HL-60 (cell line): Measurements from ENCODE around the gene CORT.

ENCODE experiments used
- GABPA ChIP-seq: IDR thresholded peaks from 2 replicates; pipeline ENCODE4 v1.6.1; 2012; ENCODE audit warnings: low read depth
- POLR2AphosphoS5 ChIP-seq: IDR thresholded peaks from 2 replicates; pipeline ENCODE4 v1.6.1; 2012; ENCODE audit warnings: low read depth
- TF ChIP-seq, protein P1 (sequence below): IDR thresholded peaks from one replicate; pipeline ENCODE4 v1.5.1; 2011; ENCODE audit warnings: low read length, control low read depth, inconsistent platforms; ENCODE audit not compliant: insufficient read depth

DNA sequence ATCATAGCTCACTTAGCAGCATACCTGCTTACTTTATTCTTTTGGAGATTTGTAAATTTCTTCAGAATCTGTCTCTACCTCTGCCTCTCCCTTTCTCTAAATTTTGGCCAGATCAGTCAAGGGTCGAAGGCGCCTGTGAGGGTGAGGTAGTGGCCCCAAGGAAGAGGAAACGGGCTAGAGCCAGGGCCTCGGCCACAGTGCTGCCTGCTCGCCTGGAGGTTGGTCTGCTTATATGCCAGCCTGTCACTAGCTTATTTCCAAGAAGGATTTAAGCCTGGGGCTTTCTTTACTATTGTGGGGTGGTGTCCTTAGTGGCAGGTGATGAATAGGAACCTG lies 44.6 kb downstream of the CORT start:
- TF ChIP-seq, protein P1, sequence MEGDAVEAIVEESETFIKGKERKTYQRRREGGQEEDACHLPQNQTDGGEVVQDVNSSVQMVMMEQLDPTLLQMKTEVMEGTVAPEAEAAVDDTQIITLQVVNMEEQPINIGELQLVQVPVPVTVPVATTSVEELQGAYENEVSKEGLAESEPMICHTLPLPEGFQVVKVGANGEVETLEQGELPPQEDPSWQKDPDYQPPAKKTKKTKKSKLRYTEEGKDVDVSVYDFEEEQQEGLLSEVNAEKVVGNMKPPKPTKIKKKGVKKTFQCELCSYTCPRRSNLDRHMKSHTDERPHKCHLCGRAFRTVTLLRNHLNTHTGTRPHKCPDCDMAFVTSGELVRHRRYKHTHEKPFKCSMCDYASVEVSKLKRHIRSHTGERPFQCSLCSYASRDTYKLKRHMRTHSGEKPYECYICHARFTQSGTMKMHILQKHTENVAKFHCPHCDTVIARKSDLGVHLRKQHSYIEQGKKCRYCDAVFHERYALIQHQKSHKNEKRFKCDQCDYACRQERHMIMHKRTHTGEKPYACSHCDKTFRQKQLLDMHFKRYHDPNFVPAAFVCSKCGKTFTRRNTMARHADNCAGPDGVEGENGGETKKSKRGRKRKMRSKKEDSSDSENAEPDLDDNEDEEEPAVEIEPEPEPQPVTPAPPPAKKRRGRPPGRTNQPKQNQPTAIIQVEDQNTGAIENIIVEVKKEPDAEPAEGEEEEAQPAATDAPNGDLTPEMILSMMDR, result no peak
- TF ChIP-seq POLR2AphosphoS5 (no peak), GABPA (no peak)
